Left ventricle myocardium superior (tissue), 1 donor: ENCODE data around the gene PIK3AP1. TPM values are rescaled to one million over a fixed set of nuclear protein-coding genes. Genes with fewer than 3 reads are reported as not detected.

Source experiments
- ATAC-seq: fragments of 200-7000 bp; cut with Tn5 transposase; one replicate; pipeline ENCODE4 v1.9.1; 2020; ENCODE audit warnings: mild to moderate bottlenecking, moderate library complexity
- DNase-seq: peaks from one replicate; pipeline ENCODE4 v3.0.0-alpha.2; 2020
- intact Hi-C: fragments of 100-400 bp; cut with micrococcal nuclease; formaldehyde crosslinking; loops from one replicate; pipeline ENCODE4 v1.11.0; 2022
- total RNA-seq: library from RNA; stranded (reverse); fragmentation: NEBNext Ultra II Directional; extraction: Animal tissue kit (Norgen Biotek cat#: 25700); gene quantifications from one replicate; pipeline ENCODE4 v1.2.1, GENCODE V29; 2021
- donor health status: DM: no; HTN: yes; CAD: no; lungs with severe emphysema.

PIK3AP1 gene
- total RNA-seq, 1 donor from 2014 or later, result 7.5 TPM

GRCh38 chr10:96656839-96657238, 63.5 kb downstream of the PIK3AP1 start:
- DNase-seq (no peak), ATAC-seq (peak; percentile 61)
- intact Hi-C loops, result no loop called here

- intact Hi-C loops, result no loop called here
- DNase-seq (no peak), ATAC-seq (peak; percentile 30)
These were observed 64.1 kb downstream of the PIK3AP1 start for GRCh38 chr10:96656198-96656577.

DNA sequence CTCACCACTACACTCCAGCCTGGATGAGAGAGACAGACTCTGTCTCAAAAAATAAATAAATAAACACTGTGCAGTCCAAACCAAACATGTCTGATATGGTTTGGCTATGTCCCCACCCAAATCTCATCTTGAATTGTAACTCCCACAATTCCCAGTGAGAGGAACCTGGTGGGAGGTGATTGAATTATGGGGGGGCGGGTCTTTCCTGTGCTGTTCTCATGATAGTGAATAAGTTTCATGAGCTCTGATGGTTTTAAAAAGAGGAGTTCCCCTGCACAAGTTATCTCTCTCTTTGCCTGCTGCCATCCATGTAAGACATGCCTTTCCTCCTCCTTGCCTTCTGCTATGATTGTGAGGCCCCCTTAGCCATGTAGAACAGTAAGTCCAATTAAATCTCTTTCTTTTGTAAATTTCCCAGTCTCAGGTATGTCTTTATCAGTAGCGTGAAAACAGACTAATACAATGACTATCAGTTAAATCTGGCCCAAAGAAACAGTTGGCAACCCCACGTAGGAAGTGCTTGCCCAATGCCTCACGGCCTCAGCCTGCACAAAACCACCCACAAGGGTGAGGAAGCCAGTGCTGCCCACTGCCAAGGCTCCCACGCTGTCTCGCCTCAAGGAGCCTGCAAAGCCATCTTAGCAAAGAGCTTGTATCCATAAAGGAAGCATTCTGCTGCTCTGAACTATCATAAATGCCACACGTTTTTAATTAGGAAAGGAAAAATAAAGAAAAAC, 64.7 kb downstream of the PIK3AP1 start:
- intact Hi-C loops, result no loop called here
- DNase-seq (no peak), ATAC-seq (no peak)

GRCh38 chr10:96651998-96652431, 68.3 kb downstream of the PIK3AP1 start:
- ATAC-seq (peak; percentile 28), DNase-seq (no peak)
- intact Hi-C loops, result no loop called here

DNA sequence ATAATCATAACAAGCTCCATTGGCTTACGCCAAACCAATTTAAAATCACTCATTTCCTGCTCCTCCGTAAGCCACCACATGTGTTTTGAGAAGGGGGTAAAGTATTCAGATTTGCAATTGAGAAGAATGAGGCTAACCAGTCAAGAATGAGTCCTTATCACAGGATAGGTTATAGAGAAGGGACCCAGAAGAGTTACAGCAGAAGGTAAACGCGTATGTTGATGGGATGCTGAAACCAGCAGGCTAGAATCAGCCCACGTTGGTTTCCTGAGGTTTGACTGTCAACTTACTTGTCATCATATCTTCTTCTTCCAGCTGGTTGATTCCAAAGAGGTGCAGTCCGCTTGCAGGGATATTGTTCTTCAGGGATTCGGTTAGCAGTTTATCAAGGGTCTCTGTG, 69.4 kb downstream of the PIK3AP1 start:
- intact Hi-C loops, result no loop called here
- no peak for ATAC-seq
- no peak for DNase-seq

DNA sequence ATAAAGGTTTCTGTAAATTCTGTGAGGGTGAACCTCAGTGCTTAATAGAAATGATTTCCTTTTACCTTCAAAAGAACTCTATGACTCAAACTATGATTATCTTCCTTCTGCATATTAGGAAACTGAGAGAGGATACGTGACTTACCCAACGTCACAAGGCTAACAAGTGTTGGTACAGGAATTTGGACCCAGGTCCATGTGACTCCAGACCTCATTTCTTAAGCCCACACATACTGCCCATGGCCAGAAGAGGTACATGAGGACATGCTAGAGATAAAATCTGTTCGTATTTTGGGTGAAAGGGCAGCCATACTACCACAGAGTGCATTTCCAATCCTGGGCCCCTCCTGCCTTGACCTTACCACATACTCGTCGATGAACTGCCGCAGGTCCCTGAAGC, 72.0 kb downstream of the PIK3AP1 start:
- intact Hi-C loops, result no loop called here
- no peak for DNase-seq
- ATAC-seq, result no peak

GRCh38 chr10:96647466-96647865, 72.8 kb downstream of the PIK3AP1 start:
- no peak for DNase-seq
- ATAC-seq, result no peak
- intact Hi-C loops, result no loop called here

DNA sequence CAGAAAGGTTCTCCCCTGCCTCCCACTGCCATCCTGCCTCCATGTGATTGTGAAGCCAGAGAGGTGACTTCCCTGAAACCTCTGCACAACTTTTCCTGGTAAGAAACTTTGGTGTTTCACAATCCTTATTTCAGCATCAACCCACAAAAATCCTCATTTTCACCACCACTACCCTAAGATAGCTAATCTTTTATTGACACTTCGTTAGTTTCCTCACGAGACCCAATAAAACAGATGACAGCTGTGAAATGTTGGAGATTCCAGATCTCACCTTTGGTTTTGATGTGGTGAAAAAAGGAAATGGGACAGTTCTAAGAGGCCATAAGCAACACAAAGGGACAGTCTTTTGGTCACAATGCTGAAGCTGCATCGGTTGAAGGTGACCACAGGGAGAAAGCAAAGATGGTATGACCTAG, 73.6 kb downstream of the PIK3AP1 start:
- ATAC-seq (no peak), DNase-seq (no peak)
- intact Hi-C loops, result no loop called here

GRCh38 chr10:96646301-96646700, 74.0 kb downstream of the PIK3AP1 start:
- intact Hi-C loops, result no loop called here
- no peak for ATAC-seq
- no peak for DNase-seq

DNA sequence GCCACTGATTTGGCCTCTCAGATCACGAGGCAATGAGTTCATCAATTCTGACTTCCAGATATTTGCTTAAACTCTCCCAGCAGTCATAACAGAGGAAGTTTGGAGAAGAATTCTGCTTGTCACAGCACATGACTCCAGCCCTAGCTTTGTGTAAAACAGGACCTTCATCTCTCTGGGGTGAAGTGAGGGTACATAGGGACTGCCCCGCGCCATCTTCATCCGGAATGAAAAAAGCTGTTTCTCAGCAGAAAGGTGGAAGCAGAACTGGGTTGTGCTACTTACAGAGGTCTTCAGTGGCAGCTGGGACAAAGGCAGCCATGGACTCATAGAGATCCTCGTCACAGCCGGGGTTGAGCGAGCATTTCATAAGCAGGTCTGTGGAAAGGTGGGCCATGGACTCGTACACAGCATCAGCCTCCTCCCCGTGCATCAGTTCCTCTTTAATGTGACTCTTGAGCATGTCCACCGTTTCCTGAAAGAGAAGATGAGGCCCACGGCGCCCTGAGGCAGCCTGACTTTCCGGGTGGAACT, 75.1 kb downstream of the PIK3AP1 start:
- DNase-seq (no peak), ATAC-seq (peak; percentile 72)
- intact Hi-C loops, result no loop called here

- ATAC-seq (no peak), DNase-seq (no peak)
- intact Hi-C loops, result no loop called here
These were observed 76.4 kb downstream of the PIK3AP1 start for GRCh38 chr10:96643920-96644319.

DNA sequence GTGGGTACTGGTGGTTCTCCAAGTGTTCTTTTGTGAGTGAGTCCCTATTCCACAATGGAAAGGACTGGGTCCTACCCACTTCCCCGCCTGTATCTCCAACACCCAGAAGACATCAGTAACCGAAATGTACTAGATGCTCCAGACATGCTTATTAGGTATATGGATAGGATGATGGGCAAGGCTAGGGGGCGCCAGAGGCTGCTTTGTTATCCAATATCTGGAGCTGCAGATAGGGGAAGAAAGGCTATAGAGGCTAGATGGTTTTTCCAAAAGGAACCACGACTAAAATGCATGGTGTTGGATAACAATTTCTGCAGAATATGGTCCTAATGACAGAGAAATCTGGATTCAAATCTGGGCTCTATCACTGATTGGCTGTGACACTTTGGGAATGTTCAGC, 77.3 kb downstream of the PIK3AP1 start:
- ATAC-seq (peak; percentile 59), DNase-seq (peak; percentile 83)
- intact Hi-C loops, result no loop called here

DNA sequence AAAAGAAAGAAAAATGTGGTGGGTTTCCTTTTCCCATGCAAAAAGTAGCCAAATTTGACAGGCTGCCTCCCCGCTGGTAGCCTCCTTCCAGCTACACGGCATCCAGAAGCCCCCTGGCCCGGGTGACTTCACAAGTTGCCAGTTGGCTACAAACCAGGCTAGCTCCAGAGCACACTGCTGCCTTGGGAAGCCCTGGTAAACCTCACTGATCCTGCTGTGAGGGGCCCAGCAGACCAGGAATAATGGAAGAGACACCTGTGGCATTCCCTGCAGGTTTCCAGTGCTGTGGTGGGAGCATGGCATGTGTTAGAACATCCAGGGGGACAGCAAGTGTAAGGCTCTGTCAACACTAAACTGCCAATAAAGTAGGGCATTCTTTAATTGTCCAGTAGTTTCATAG, 77.8 kb downstream of the PIK3AP1 start:
- intact Hi-C loops, result no loop called here
- ATAC-seq (no peak), DNase-seq (no peak)

DNA sequence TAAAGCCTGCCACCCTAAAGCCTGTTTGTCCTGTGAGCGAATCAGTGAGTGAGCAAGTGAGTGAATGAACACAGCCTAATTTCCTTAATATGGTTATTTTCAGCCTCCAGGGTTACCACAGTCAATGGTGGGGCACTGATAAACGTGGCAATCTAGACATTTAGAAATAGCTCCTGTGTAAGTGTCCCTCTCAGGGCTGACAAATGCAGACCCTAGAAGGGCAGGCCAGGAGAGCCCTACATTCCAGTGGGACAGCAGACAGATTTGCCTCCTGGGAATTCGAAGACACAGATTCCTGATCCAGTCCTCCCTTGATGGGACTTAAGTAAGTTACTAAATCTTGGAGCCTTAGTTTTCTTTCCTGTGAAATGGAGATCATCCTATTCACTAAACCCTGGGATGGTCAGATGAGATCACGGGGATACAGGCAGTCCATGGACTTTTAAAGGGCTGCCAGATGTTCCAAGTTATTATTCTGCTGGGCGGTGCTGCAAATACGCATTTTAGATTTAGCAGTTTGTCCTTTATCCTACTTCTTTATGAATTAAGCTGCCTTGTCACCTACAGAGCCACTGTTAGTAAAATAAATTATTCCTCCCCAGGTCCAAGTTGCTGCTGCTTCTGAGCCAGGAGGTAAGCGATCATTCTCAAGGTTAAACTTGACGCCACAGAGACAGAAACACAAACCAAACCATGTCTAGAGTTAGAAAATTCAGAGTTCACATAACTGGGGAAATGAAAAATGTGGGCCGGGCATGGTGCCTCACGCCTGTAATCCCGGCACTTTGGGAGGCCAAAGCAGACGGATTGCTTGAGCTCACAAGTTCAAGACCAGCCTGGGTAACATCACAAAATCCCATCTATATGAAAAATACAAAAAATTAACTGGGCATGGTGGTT, 78.7 kb downstream of the PIK3AP1 start:
- intact Hi-C loops, result no loop called here
- DNase-seq, result no peak

DNA sequence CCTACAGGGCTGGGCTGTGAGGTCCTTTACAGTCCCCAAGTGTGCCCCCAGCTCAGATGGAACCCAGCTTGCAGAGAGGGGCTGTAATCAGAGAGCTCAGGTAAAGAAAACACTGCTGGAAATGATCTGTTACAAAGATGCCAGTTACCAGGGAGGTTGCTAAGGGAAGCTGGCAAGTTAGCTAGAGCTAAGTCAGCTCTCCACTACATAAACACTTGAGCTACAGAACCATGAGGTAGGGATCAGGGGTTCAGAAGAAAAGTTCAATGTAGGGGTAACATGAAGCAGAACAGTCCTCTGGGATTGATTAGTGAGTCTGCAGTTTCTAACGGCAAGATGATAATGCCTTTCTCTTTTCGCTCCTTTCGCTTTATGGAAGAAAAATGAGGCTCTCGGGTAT, 80.4 kb downstream of the PIK3AP1 start:
- ATAC-seq (no peak), DNase-seq (no peak)
- intact Hi-C loops, result no loop called here

More for the DNA sequence above, 78.7 kb downstream of the PIK3AP1 start:
- no peak for ATAC-seq

DNA sequence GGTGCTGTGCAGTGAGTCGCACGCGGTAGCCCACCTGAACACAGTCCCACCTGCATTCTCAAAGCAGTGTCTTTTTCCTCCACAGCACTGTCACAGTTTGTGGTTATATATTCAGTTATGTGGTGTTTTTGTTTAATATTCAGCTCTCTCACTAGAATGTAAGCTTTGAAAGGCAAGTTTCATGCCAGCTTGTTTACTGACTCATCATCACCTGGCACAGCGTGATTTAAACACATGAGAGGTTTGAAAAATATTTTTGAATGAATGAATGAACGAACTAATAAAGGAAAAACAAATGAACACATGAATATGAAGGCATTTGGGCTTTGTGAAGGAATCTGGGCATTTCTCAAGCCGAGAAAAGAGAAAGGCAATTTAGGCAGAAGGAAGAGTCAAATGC, 81.6 kb downstream of the PIK3AP1 start:
- intact Hi-C loops, result no loop called here
- DNase-seq (no peak), ATAC-seq (no peak)

DNA sequence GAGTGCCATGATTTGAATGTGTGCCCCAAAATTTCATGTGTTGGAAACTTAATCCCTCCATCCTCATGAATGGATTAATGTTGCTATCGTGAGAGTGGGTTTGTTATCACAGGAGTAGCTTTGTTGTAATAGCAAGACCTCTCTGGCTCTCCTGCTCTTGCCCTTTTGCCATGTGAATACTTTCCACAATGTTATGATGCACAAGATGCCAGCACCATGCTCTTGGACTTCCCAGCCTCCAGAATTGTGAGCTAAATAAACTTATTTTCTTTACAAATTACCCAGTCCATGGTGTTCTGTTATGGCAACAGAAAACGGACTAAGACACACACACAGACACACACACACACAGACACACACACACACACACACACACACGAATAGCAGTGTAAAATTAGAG, 82.2 kb downstream of the PIK3AP1 start:
- ATAC-seq (no peak), DNase-seq (no peak)
- intact Hi-C loops, result no loop called here

- intact Hi-C loops, result no loop called here
- no peak for ATAC-seq
- no peak for DNase-seq
These were observed 82.6 kb downstream of the PIK3AP1 start for GRCh38 chr10:96637709-96638108.

- intact Hi-C loops, result no loop called here
- DNase-seq (no peak), ATAC-seq (no peak)
These were observed 83.8 kb downstream of the PIK3AP1 start for GRCh38 chr10:96636551-96636950.

GRCh38 chr10:96632974-96633710, 87.2 kb downstream of the PIK3AP1 start:
- DNase-seq (no peak), ATAC-seq (peak; percentile 31)
- intact Hi-C loops, result no loop called here
